Lower lobe of right lung (tissue), 2 donors: ENCODE measurements around the gene NCOA3. TPM values are rescaled to one million over a fixed set of nuclear protein-coding genes. Genes with fewer than 3 reads are reported as not detected.

Experiments used
- ATAC-seq, 2 donors: fragments of 200-7000 bp; cut with Tn5 transposase; one replicate each; pipeline ENCODE4 v1.9.1; 2020 to 2022; ENCODE audit warnings: mild to moderate bottlenecking in 2 of 2, moderate library complexity in 2 of 2
- DNase-seq: peaks from one replicate; pipeline ENCODE4 v3.0.0-alpha.2; 2020
- H3K27ac ChIP-seq: fragments of 200-600 bp; one replicate; pipeline ENCODE4 v1.8.0; 2022
- H3K27me3 ChIP-seq: fragments of 200-600 bp; one replicate; pipeline ENCODE4 v1.8.0; 2022; ENCODE audit warnings: low read depth
- H3K36me3 ChIP-seq: fragments of 200-600 bp; one replicate; pipeline ENCODE4 v1.8.0; 2022; ENCODE audit warnings: mild to moderate bottlenecking
- H3K4me1 ChIP-seq: fragments of 200-600 bp; one replicate; pipeline ENCODE4 v1.8.0; 2022
- H3K4me3 ChIP-seq: fragments of 200-600 bp; one replicate; pipeline ENCODE4 v1.8.0; 2022; ENCODE audit warnings: mild to moderate bottlenecking
- H3K9me3 ChIP-seq: fragments of 200-600 bp; one replicate; pipeline ENCODE4 v1.8.0; 2022
- CTCF ChIP-seq: fragments of 200-600 bp; IDR thresholded peaks from one replicate; pipeline ENCODE4 v1.8.0; 2022; ENCODE audit warnings: antibody characterized with exemption, mild to moderate bottlenecking
- intact Hi-C: fragments of 100-400 bp; cut with DNase I; formaldehyde crosslinking; loops from one replicate; pipeline ENCODE4 v1.11.0; 2022
- total RNA-seq: library from RNA; stranded (reverse); fragmentation: NEBNext Ultra II Directional; extraction: Animal tissue kit (Norgen Biotek cat#: 25700); gene quantifications from one replicate; pipeline ENCODE4 v1.2.1, GENCODE V29; 2021
- donor health status: DM: no; HTN: yes; CAD: no; lungs with severe emphysema.

Gene NCOA3
- total RNA-seq, 1 donor from 2014 or later = 42.1 TPM

GRCh38 chr20:47664744-47665143, 163.1 kb downstream of the NCOA3 start:
- H3K9me3 ChIP-seq = no peaks in the 10 kb centered on the region
- intact Hi-C loops = loop anchor here (5.0 kb wide), 1 partner anchor 958 kb away; no protein-coding TSS in a partner anchor
- ATAC-seq = no peak
- peaks cover 12% of the 10 kb centered on the region for H3K4me1 ChIP-seq
- H3K27ac ChIP-seq = no peak overlapping the region
- no peak for DNase-seq
- TF ChIP-seq CTCF = no peak
- H3K36me3 ChIP-seq = peaks cover 36% of the 10 kb centered on the region
- no peak overlapping the region for H3K4me3 ChIP-seq
- no peaks in the 10 kb centered on the region for H3K27me3 ChIP-seq

GRCh38 chr20:47665221-47665991, 163.7 kb downstream of the NCOA3 start:
- Histone ChIP-seq H3K27ac (no peak overlapping the region), H3K4me3 (no peak overlapping the region), H3K27me3 (no peaks in the 10 kb centered on the region), H3K4me1 (peaks cover 12% of the 10 kb centered on the region), H3K9me3 (no peaks in the 10 kb centered on the region), H3K36me3 (peaks cover 33% of the 10 kb centered on the region)
- intact Hi-C loops = no loop called here
- TF ChIP-seq CTCF = no peak
- ATAC-seq (no peak), DNase-seq (no peak)

- intact Hi-C loops = no loop called here
- Histone ChIP-seq H3K36me3 (peaks cover 28% of the 10 kb centered on the region), H3K4me3 (no peak overlapping the region), H3K27me3 (no peaks in the 10 kb centered on the region), H3K4me1 (peaks cover 12% of the 10 kb centered on the region), H3K27ac (no peak overlapping the region), H3K9me3 (no peaks in the 10 kb centered on the region)
- ATAC-seq = no peak
- no peak for DNase-seq
- TF ChIP-seq CTCF = no peak
These were observed 164.6 kb downstream of the NCOA3 start for GRCh38 chr20:47666304-47666703.

- H3K9me3 ChIP-seq = no peaks in the 10 kb centered on the region
- ATAC-seq (no peak), DNase-seq (no peak)
- H3K27ac ChIP-seq = no peak overlapping the region
- H3K36me3 ChIP-seq = peaks cover 20% of the 10 kb centered on the region
- no peak for TF ChIP-seq CTCF
- H3K4me1 ChIP-seq = peaks cover 12% of the 10 kb centered on the region
- H3K27me3 ChIP-seq = no peaks in the 10 kb centered on the region
- intact Hi-C loops = no loop called here
- no peak overlapping the region for H3K4me3 ChIP-seq
These were observed 165.4 kb downstream of the NCOA3 start for GRCh38 chr20:47667086-47667485.

GRCh38 chr20:47667531-47668312, 166.0 kb downstream of the NCOA3 start:
- TF ChIP-seq CTCF = no peak
- H3K36me3 ChIP-seq = peaks cover 14% of the 10 kb centered on the region
- ATAC-seq (no peak), DNase-seq (no peak)
- H3K4me3 ChIP-seq = no peak overlapping the region
- H3K27ac ChIP-seq = no peak overlapping the region
- no peaks in the 10 kb centered on the region for H3K27me3 ChIP-seq
- peaks cover 12% of the 10 kb centered on the region for H3K4me1 ChIP-seq
- H3K9me3 ChIP-seq = no peaks in the 10 kb centered on the region
- intact Hi-C loops = no loop called here
